ENCODE measurements around the gene SPRED1.

SPRED1 gene

DNA sequence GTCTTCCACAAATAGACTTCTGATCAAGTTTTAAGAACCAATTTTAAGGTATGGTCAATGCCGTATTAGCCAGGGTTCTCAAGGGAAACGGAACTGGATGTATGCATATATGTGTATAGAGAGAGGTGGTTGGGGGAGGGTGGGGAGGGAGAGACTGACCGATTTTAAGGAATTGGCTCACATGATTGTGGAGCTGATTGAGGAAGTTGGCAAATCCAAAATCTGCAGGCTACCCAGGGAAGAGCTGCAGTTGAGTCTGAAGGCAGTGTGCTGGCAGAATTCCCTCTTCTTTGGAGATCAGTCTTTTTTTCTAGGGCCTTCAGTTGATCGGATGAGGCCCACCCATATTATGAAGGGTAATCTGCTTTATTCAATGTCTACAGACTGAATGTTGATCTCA is 40.8 kb upstream of the SPRED1 start:
- Histone ChIP-seq H4K20me1 (ENCODE audit: insufficient read depth, low read length, poor library complexity, severe bottlenecking) (no peaks in the 10 kb centered on the region), H3K9ac (ENCODE audit: low read depth, low read length, poor library complexity, severe bottlenecking) (no peak overlapping the region), H3K4me3 (ENCODE audit: low read length, poor library complexity, severe bottlenecking) (no peak overlapping the region), H3K4me1 (ENCODE audit: insufficient read depth, low read length, poor library complexity, severe bottlenecking) (peaks cover 2% of the 10 kb centered on the region), H2AFZ (ENCODE audit: low read length) (no peak overlapping the region), H3K4me2 (ENCODE audit: low read depth, low read length, poor library complexity, severe bottlenecking) (no peak overlapping the region), H3K36me3 (ENCODE audit: insufficient read depth, low read length) (no peaks in the 10 kb centered on the region), H3K9me3 (ENCODE audit: insufficient read depth, low read depth, low read length) (no peaks in the 10 kb centered on the region), H3K27me3 (ENCODE audit: insufficient read depth, low read length, poor library complexity, severe bottlenecking) (peaks cover 45% of the 10 kb centered on the region), H3K9me2 (replicated peaks; ENCODE audit: low read depth, low read length) (no peaks in the 10 kb centered on the region), H3K79me2 (ENCODE audit: insufficient read depth, low read length) (no peaks in the 10 kb centered on the region), H3F3A (ENCODE audit: low read depth) (no peaks in the 10 kb centered on the region)
- TF ChIP-seq CTCF (conservative IDR thresholded peaks at IDR 0.05; ENCODE audit: low read length) (no peak), EZH2phosphoT487 (IDR thresholded peaks at IDR 0.05; ENCODE audit: borderline replicate concordance) (no peak)

GRCh38 chr15:38212729-38213351 is 39.8 kb upstream of the SPRED1 start:
- no peaks in the 10 kb centered on the region for H3F3A ChIP-seq (ENCODE audit: low read depth)
- no peaks in the 10 kb centered on the region for H3K79me2 ChIP-seq (ENCODE audit: insufficient read depth, low read length)
- H3K27me3 ChIP-seq (ENCODE audit: insufficient read depth, low read length, poor library complexity, severe bottlenecking), result peaks cover 48% of the 10 kb centered on the region
- no peak overlapping the region for H2AFZ ChIP-seq (ENCODE audit: low read length)
- no peaks in the 10 kb centered on the region for H3K9me2 ChIP-seq (replicated peaks; ENCODE audit: low read depth, low read length)
- no peak overlapping the region for H3K4me2 ChIP-seq (ENCODE audit: low read depth, low read length, poor library complexity, severe bottlenecking)
- TF ChIP-seq EZH2phosphoT487 (IDR thresholded peaks at IDR 0.05; ENCODE audit: borderline replicate concordance) (no peak), CTCF (conservative IDR thresholded peaks at IDR 0.05; ENCODE audit: low read length) (no peak)
- H4K20me1 ChIP-seq (ENCODE audit: insufficient read depth, low read length, poor library complexity, severe bottlenecking), result no peaks in the 10 kb centered on the region
- peaks cover 6% of the 10 kb centered on the region for H3K4me1 ChIP-seq (ENCODE audit: insufficient read depth, low read length, poor library complexity, severe bottlenecking)
- no peak overlapping the region for H3K9ac ChIP-seq (ENCODE audit: low read depth, low read length, poor library complexity, severe bottlenecking)
- H3K9me3 ChIP-seq (ENCODE audit: insufficient read depth, low read depth, low read length), result no peaks in the 10 kb centered on the region
- no peaks in the 10 kb centered on the region for H3K36me3 ChIP-seq (ENCODE audit: insufficient read depth, low read length)
- H3K4me3 ChIP-seq (ENCODE audit: low read length, poor library complexity, severe bottlenecking), result no peak overlapping the region

GRCh38 chr15:38213356-38213755 is 39.3 kb upstream of the SPRED1 start:
- no peak overlapping the region for H3K4me3 ChIP-seq (ENCODE audit: low read length, poor library complexity, severe bottlenecking)
- no peaks in the 10 kb centered on the region for H3K79me2 ChIP-seq (ENCODE audit: insufficient read depth, low read length)
- no peaks in the 10 kb centered on the region for H3K36me3 ChIP-seq (ENCODE audit: insufficient read depth, low read length)
- no peak for TF ChIP-seq CTCF (conservative IDR thresholded peaks at IDR 0.05; ENCODE audit: low read length)
- no peak for TF ChIP-seq EZH2phosphoT487 (IDR thresholded peaks at IDR 0.05; ENCODE audit: borderline replicate concordance)
- no peak overlapping the region for H3K4me2 ChIP-seq (ENCODE audit: low read depth, low read length, poor library complexity, severe bottlenecking)
- no peaks in the 10 kb centered on the region for H3K9me3 ChIP-seq (ENCODE audit: insufficient read depth, low read depth, low read length)
- H3K9ac ChIP-seq (ENCODE audit: low read depth, low read length, poor library complexity, severe bottlenecking), result no peak overlapping the region
- H3F3A ChIP-seq (ENCODE audit: low read depth), result no peaks in the 10 kb centered on the region
- H2AFZ ChIP-seq (ENCODE audit: low read length), result no peak overlapping the region
- H4K20me1 ChIP-seq (ENCODE audit: insufficient read depth, low read length, poor library complexity, severe bottlenecking), result no peaks in the 10 kb centered on the region
- no peaks in the 10 kb centered on the region for H3K9me2 ChIP-seq (replicated peaks; ENCODE audit: low read depth, low read length)
- H3K4me1 ChIP-seq (ENCODE audit: insufficient read depth, low read length, poor library complexity, severe bottlenecking), result peaks cover 7% of the 10 kb centered on the region
- H3K27me3 ChIP-seq (ENCODE audit: insufficient read depth, low read length, poor library complexity, severe bottlenecking), result peaks cover 48% of the 10 kb centered on the region
